HG02610 (cell line): ENCODE results near the gene RAB11FIP4.
"Not testable (repeated sequence)": the region's sequence is repeated elsewhere in the genome, so short reads cannot be mapped to it uniquely, and the experiment has no call there.

Experiments
- ATAC-seq: cut with Tn5 transposase; IDR thresholded peaks from one replicate; pipeline ENCODE4 v1.9.1; 2021; ENCODE audit warnings: mild to moderate bottlenecking, moderate library complexity; ENCODE audit not compliant: unreplicated experiment

The RAB11FIP4 gene

GRCh38 chr17:31431852-31432658 is 40.6 kb downstream of the RAB11FIP4 start:
- no peak for ATAC-seq

DNA sequence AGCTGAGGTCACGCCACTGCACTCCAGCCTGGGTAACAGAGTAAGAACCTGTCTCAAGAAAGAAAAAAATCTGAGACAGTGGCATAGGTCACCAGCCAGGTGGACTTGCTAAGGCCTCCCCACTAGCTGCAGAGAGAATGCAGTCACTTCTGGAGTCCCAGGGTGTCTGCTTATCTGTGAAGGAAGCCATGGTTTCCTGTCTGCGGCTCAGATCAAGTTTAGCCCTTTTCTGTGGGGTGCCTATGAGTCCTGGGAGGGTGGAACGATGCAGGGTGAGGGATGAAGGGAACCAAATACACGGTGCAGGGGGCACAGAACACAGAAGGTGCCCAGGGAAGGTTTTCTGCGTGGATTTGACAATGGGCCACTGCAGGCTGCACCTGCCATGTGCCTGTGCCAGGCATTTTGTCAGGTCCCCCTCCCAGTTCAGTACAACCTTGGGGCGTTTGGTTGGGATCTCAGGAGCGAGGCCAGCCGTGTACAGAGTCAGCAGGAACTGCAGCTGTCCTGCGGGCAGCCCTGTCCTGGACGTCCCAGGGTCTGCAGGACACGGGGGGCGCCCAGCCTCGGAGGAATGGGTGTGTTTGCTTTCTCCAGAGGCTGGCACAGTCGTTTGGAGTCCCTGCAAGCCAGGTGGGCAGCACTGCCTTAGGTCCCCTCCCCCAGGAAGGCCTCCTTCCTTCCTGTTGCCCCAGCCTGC is 41.8 kb downstream of the RAB11FIP4 start:
- ATAC-seq: no peak

DNA sequence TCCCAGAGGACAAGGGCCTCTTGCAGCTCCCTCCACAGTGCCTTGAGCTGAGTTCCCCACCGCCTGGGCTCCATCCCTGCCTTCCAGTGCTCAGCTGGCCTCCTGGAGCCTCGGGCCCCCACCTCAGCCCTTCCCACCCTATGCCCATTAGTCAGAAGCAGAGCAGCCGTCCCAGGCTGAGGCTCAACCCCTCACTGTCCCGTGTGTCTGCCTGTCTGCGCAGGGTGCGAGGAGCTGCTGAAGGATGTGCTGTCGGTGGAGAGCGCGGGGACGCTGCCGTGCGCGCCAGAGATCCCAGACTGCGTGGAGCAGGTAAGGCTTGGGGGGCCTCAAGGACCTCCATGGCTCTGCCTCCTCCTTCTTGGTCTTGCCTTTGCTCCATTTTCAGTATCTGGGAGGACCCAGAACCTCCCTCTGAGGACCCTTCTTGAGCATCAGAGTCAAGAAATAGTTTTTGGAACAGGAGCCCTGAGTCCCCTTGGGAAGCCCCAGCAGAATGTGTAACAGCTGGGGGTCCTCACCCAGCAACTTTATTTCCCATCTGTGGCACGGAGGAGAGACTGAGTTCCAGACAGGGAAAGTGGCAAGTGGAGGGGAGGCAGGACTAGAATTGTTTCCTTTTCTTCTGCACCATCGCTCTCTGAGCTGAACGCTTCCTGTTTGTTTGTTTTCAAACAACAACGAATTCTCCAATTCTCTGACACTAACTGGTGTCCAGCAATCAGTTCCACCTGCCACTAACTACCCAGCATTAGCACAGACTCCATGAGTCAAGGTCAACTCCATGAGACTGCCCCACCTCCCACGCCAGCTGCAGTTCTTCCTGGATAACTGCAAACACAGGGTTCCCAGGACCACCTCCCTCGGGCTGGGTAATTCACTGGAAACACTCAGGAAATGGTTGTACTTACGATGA is 42.6 kb downstream of the RAB11FIP4 start:
- no peak for ATAC-seq

DNA sequence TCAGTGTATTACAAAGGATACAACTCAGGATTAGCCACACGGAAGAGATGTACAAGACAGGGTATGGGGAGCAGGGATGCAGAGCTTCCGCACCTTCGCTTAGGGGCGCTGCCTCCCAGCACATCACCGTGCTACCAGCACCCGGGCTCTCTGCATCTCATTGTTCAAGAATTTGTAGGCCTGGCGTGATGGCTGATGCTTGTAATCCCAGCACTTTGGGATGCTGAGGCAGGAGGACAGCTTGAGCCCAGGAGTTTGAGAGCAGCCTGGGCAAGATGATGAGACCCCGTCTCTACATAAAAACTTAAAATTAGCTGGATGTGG is 43.2 kb downstream of the RAB11FIP4 start:
- ATAC-seq: no peak

- no peak for ATAC-seq
Measured at GRCh38 chr17:31435581-31435980, 44.1 kb downstream of the RAB11FIP4 start.

DNA sequence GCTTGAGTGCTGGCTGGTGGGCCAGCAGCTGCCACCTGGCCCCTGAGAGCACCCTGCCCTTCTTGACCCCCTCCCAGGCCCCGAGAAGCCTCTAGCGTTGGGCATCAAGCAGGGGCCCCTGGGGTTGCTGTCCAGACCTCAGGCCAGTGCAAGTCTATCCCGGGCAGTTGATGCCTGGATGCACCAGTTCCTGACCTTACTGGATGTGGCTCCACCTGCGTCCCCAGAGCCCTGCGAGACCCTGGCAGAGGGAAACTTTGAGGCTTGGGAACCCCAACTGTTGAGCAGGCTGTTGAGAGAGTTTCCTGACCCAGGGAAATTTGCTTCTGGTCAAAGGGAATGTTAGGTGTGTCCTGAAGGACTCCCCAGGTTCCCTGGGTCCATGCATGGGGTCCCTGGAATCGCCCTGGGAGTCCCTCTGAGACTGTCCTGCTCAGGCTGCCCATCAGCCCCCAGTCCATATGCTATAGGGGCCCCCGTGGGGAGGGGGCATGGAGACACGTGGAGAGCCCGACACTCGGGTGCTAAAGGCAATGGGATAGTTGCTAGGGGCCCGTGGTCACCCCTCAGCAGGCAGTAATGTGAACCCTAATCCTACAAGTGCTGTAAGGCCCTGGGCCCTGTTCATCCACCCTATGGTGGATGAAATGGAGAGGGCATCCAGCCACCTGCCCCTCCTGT is 46.4 kb downstream of the RAB11FIP4 start:
- ATAC-seq: no peak

GRCh38 chr17:31439716-31440115 is 48.2 kb downstream of the RAB11FIP4 start:
- no peak for ATAC-seq

- no peak for ATAC-seq
Measured at GRCh38 chr17:31442276-31442675, 50.8 kb downstream of the RAB11FIP4 start.

- not testable (repeated sequence) for ATAC-seq
Measured at GRCh38 chr17:31442856-31443255, 51.4 kb downstream of the RAB11FIP4 start.

GRCh38 chr17:31443386-31443785 is 51.9 kb downstream of the RAB11FIP4 start:
- ATAC-seq: no peak

DNA sequence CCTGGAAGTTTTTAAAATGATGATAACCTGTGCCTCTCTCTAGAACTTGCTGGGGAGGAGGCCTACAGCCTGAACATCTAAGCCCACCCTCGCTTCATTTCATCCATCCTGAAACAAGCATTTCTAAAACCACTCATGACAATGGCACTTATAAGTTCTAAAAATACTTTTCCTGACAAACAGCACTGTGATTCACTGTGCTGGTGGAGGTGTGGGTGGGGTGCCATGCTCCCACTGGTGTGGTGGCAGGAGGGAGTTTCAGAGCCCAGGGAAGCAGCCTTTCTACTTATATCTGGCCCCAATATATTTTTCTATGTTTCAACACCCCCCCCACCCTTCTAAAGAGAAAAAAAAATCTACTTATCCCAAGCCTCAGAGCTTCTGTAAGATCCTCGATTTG is 52.6 kb downstream of the RAB11FIP4 start:
- no peak for ATAC-seq

DNA sequence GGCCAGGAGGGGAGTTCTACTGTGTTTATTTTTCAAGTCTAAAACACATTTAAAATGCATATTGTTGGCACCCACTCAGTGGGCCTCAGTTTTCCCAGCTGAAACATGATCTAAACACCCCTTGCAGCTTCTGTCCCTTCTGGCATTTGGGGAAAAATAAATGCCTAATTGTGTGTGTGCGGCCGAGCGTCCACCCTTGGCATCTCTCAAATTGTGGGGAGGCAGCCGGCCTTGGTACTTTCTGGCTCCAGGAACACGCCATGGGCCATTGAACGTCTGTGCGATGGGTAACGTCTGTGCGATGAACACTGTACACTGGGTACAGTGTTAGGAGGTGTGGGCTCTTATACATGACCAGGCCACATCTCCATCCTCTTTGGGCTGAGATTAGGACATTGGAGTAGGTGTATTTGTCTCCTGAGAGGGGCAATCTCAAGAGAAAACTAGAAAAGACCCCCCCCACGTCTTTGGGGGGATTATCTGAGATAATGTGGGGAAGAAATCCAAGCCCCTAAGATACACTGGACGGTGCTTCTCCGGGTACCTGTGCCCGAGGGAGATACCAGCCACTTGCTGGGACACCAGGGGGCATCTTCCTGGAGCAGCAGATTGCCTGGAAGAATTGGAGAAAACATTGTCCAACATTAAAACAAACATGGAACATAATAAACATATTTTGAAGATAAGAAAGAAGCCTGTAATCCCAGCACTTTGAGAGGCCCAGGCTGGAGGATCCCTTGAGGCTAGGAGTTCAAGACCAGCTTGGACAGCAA is 54.9 kb downstream of the RAB11FIP4 start:
- ATAC-seq: no peak

- no peak for ATAC-seq
Measured at GRCh38 chr17:31448467-31449077, 57.1 kb downstream of the RAB11FIP4 start.

DNA sequence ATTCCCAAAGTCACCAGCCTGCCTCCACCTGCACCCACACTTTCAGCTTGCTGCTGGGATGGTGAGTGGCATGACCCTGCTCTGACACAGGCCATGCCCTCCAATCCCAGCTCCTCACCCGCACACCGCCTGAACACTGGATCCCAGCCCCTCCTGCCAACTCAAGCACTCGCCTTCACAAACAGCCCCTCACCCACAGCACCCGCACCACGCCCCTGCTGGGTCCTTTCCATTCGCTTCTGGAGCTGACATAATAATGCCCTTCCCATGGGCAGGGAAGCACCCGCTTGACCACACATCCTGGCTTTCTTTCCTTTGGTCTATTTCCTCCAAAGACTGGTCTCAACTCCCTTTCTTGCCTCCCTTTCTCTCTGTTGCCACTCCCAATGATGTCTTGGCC is 57.6 kb downstream of the RAB11FIP4 start:
- no peak for ATAC-seq

GRCh38 chr17:31449746-31450145 is 58.3 kb downstream of the RAB11FIP4 start:
- no peak for ATAC-seq

DNA sequence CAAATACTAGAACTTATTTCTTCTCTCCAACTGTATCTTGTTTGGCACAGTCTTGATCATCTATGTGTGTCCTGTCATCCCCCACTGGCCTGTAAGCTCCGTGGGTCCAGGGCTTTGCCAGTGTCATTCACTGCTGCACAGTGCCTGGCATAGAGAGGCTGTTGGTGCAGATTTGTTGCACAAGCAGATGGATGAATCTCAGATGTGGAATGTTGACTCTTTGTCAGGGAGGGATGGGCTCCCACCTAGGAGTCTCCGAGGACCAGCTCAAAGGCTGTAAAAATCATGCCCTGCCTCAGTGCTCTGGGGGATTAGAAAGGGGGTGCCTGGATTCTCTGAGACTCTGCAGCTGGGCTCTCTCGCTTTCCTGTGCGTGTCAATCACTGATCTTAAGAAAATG is 60.6 kb downstream of the RAB11FIP4 start:
- ATAC-seq: no peak

GRCh38 chr17:31452561-31453110 is 61.2 kb downstream of the RAB11FIP4 start:
- no peak for ATAC-seq

DNA sequence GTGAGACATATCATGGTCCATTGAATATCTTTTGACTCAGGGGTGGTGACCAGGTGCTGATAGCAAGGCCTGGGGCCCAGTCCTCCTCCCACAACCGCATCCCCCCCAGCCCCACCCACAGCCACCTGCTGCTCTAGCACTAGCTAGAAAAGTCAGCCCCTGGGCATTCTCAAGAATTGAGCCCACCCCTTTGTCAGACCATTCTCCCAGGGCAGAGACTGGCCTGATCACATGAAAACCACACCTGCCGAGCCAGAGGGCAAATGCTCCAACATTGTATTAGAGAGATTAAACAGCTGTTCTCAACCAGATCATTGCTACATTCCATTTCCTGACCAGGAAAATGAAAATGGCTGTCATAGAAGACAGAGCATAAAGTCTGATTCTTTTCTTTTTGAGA is 62.4 kb downstream of the RAB11FIP4 start:
- ATAC-seq: no peak

DNA sequence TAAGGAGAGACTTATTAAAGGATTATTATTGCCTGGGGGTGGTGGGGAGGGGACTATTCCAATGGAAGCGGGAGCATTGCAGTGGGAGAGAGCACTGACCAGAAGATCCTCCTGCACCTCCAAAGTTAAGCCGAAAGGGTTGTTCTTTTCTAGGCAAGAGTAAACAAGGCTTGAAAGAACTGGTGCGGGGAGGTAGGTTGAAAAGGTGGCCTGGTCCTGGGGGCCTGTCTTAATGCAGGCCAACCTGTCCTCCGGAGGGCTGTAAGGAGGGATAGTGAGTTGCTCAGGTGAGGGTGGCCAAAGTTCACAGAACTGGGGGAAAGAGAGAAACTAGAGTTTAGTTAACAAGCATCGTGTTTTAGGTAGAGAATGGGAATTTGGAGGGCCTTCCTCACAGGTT is 65.3 kb downstream of the RAB11FIP4 start:
- ATAC-seq: no peak
